CD14-positive monocyte (primary cell): ENCODE measurements around the gene DPH7. TPM values are rescaled to one million over a fixed set of nuclear protein-coding genes. Genes with fewer than 3 reads are reported as not detected.
A peak's percentile ranks its signal among the peaks of the same experiment; 100 is the strongest.

Experiments used
- DNase-seq, 3 donors: peaks; one replicate each; pipeline ENCODE4 v3.0.0-alpha.2; 2011 to 2022
- H2AFZ ChIP-seq: 2 replicates; pipeline ENCODE4 v1.6.0; 2012; ENCODE audit warnings: mild to moderate bottlenecking, low read depth, low read length, inconsistent platforms; ENCODE audit not compliant: insufficient read depth, poor library complexity, severe bottlenecking
- H3K27ac ChIP-seq, 2 donors: 1 replicate in 1 of 2; 2 replicates in 1 of 2; pipeline ENCODE4 v1.5.1; 2012 to 2013; ENCODE audit warnings: low read length in 2 of 2, control low read depth in 1 of 2, inconsistent platforms in 1 of 2, low read depth in 1 of 2, mild to moderate bottlenecking in 1 of 2
- H3K27me3 ChIP-seq, 2 donors: one replicate each; pipeline versions ENCODE4 v1.6.0 to v1.6.1; 2011 to 2013; ENCODE audit warnings: low read length in 2 of 2; ENCODE audit not compliant: control insufficient read depth in 2 of 2, insufficient read depth in 2 of 2
- H3K36me3 ChIP-seq, 2 donors: replicated peaks in 1 of 2; 1 replicate in 1 of 2; 2 replicates in 1 of 2; pipeline versions ENCODE4 v1.5.1 to v1.6.1; 2012 to 2013; ENCODE audit warnings: low read length in 2 of 2, control low read depth in 1 of 2, inconsistent platforms in 1 of 2, mild to moderate bottlenecking in 1 of 2; ENCODE audit not compliant: insufficient read depth in 2 of 2, control insufficient read depth in 1 of 2
- H3K4me1 ChIP-seq, 2 donors: 1 replicate in 1 of 2; 2 replicates in 1 of 2; pipeline versions ENCODE4 v1.5.1 to v1.6.1; 2012 to 2013; ENCODE audit warnings: low read length in 2 of 2, control low read depth in 1 of 2, inconsistent platforms in 1 of 2, mild to moderate bottlenecking in 1 of 2, moderate library complexity in 1 of 2; ENCODE audit not compliant: insufficient read depth in 2 of 2, control insufficient read depth in 1 of 2
- H3K4me2 ChIP-seq: replicated peaks from 2 replicates; pipeline ENCODE3; 2012; ENCODE audit warnings: low read length, moderate library complexity, mild to moderate bottlenecking; ENCODE audit not compliant: poor library complexity, severe bottlenecking; ENCODE audit errors: extremely low read depth
- H3K4me3 ChIP-seq, 3 experiments: fragments of 200-600 bp in 1 of 3; sonication (generic) in 1 of 3; replicated peaks in 1 of 3; 1 replicate in 2 of 3; 2 replicates in 1 of 3; pipeline ENCODE4 v1.5.1; 2011 to 2013; ENCODE audit warnings: low read length in 3 of 3, mild to moderate bottlenecking in 3 of 3, control low read depth in 2 of 3, low read depth in 2 of 3, inconsistent platforms in 1 of 3, moderate library complexity in 1 of 3
- H3K79me2 ChIP-seq: 2 replicates; pipeline ENCODE4 v1.6.0; 2012; ENCODE audit warnings: mild to moderate bottlenecking, control low read depth, inconsistent platforms, low read length, moderate library complexity; ENCODE audit not compliant: insufficient read depth
- H3K9ac ChIP-seq: 2 replicates; pipeline ENCODE4 v1.6.0; 2017; ENCODE audit warnings: low read length, mild to moderate bottlenecking; ENCODE audit not compliant: insufficient read depth, poor library complexity, severe bottlenecking
- H3K9me3 ChIP-seq, 2 donors: replicated peaks in 1 of 2; 1 replicate in 1 of 2; 2 replicates in 1 of 2; pipeline versions ENCODE4 v1.5.1 to v1.6.1; 2012 to 2013; ENCODE audit warnings: low read length in 2 of 2, control low read depth in 1 of 2; ENCODE audit not compliant: control insufficient read depth in 1 of 2, insufficient read depth in 1 of 2
- H4K20me1 ChIP-seq: 2 replicates; pipeline ENCODE4 v1.6.0; 2012; ENCODE audit warnings: mild to moderate bottlenecking, low read length, control low read depth, moderate library complexity; ENCODE audit not compliant: insufficient read depth
- H3K27ac Mint-ChIP-seq, 7 donors: one replicate each; pipeline ENCODE4 v1.8.0; 2020; ENCODE audit warnings: mild to moderate bottlenecking in 7 of 7, mixed read lengths in 7 of 7, moderate library complexity in 6 of 7, inconsistent platforms in 2 of 7
- H3K27me3 Mint-ChIP-seq, 3 donors: one replicate each; pipeline ENCODE4 v1.8.0; 2021 to 2022; ENCODE audit warnings: low read depth in 3 of 3, mild to moderate bottlenecking in 3 of 3, mixed read lengths in 3 of 3, moderate library complexity in 3 of 3, inconsistent platforms in 1 of 3
- H3K36me3 Mint-ChIP-seq, 2 donors: one replicate each; pipeline ENCODE4 v1.8.0; 2020; ENCODE audit warnings: mixed read lengths in 2 of 2, inconsistent platforms in 1 of 2, mild to moderate bottlenecking in 1 of 2
- H3K4me1 Mint-ChIP-seq: one replicate; pipeline ENCODE4 v1.8.0; 2020; ENCODE audit warnings: mild to moderate bottlenecking, mixed read lengths
- H3K4me3 Mint-ChIP-seq, 2 donors: one replicate each; pipeline ENCODE4 v1.8.0; 2020; ENCODE audit warnings: mild to moderate bottlenecking in 2 of 2, mixed read lengths in 2 of 2, moderate library complexity in 1 of 2
- H3K9me3 Mint-ChIP-seq, 7 donors: one replicate each; pipeline ENCODE4 v1.8.0; 2020 to 2022; ENCODE audit warnings: mixed read lengths in 7 of 7, mild to moderate bottlenecking in 6 of 7, moderate library complexity in 6 of 7, inconsistent platforms in 2 of 7
- CTCF ChIP-seq: fragments of 200-600 bp; IDR thresholded peaks from one replicate; pipeline ENCODE4 v1.8.0; 2022; ENCODE audit warnings: antibody characterized with exemption, mild to moderate bottlenecking
- WGBS: methylation state at CpG from one replicate; pipeline ENCODE4 v1.1.5; 2013; ENCODE audit warnings: missing lambda C conversion rate; ENCODE audit not compliant: insufficient coverage; 5-methylcytosine and 5-hydroxymethylcytosine counted together
- intact Hi-C, 2 donors: fragments of 100-400 bp; cut with micrococcal nuclease; formaldehyde crosslinking; loops; one replicate each; pipeline versions ENCODE4 v1.15.0 to v1.15.1; 2023
- polyA plus RNA-seq, 3 donors: library from polyadenylated mRNA; depleted of rRNA in 1 of 3; unstranded in 2 of 3; stranded (reverse) in 1 of 3; fragments of 300-500 nt in 2 of 3; fragments of >200 nt in 1 of 3; fragmentation: Illumina TruSeq in 2 of 3; gene quantifications; 1 replicate in 2 of 3; 2 replicates in 1 of 3; pipeline ENCODE4 v1.2.3, GENCODE V29; 2012 to 2021

The DPH7 gene
- polyA plus RNA-seq, 3 donors: 13.1 to 45.6 (median 14.2) TPM

GRCh38 chr9:137614631-137615386 lies 36.1 kb upstream of the DPH7 start:
- peaks cover 32 to 49% of the 10 kb centered on the region in 2 donors for H3K36me3 ChIP-seq
- Mint-ChIP-seq H3K9me3 (no peaks in the 10 kb centered on the region), H3K27me3 (no peaks in the 10 kb centered on the region), H3K4me3 (peak overlapping the region in 1 of 2 donors; percentile 4), H3K36me3 (peaks cover 17 to 36% of the 10 kb centered on the region in 2 donors), H3K4me1 (peaks cover 44% of the 10 kb centered on the region), H3K27ac (peak overlapping the region in 4 of 7 donors; percentile 25 to 57 (median 46))
- H4K20me1 ChIP-seq: peaks cover 80% of the 10 kb centered on the region
- WGBS: 95% methylated on average over 14 of the region's 25 CpGs
- peaks cover 41 to 56% of the 10 kb centered on the region in 2 donors for H3K4me1 ChIP-seq
- no peak overlapping the region for H3K9ac ChIP-seq
- H2AFZ ChIP-seq: no peak overlapping the region
- H3K79me2 ChIP-seq: peaks cover 90% of the 10 kb centered on the region
- H3K4me2 ChIP-seq: no peak overlapping the region
- no peak for TF ChIP-seq CTCF
- H3K4me3 ChIP-seq: no peak overlapping the region
- H3K9me3 ChIP-seq: no peaks in the 10 kb centered on the region
- intact Hi-C loops: loop anchor here (5.0 kb wide), 1 partner anchor 38 kb away; the partner anchor contains the start of gene DPH7 (in 2 of the 2)
- no peak for DNase-seq
- no peaks in the 10 kb centered on the region for H3K27me3 ChIP-seq
- H3K27ac ChIP-seq: peak overlapping the region in 1 of 2 donors; percentile 1

- Histone ChIP-seq H3K9me3 (no peaks in the 10 kb centered on the region), H3K36me3 (peaks cover 32 to 49% of the 10 kb centered on the region in 2 donors), H4K20me1 (peaks cover 84% of the 10 kb centered on the region), H3K27ac (peak overlapping the region in 1 of 2 donors; percentile 76), H2AFZ (no peak overlapping the region), H3K79me2 (peaks cover 93% of the 10 kb centered on the region), H3K4me1 (peaks cover 47 to 59% of the 10 kb centered on the region in 2 donors), H3K9ac (no peak overlapping the region), H3K4me3 (no peak overlapping the region), H3K4me2 (no peak overlapping the region), H3K27me3 (no peaks in the 10 kb centered on the region)
- intact Hi-C loops: no loop called here
- peak overlapping the region in 2 of 7 donors; percentile 73 to 79 for H3K27ac Mint-ChIP-seq
- H3K4me3 Mint-ChIP-seq: no peak overlapping the region
- H3K36me3 Mint-ChIP-seq: peaks cover 17 to 41% of the 10 kb centered on the region in 2 donors
- DNase-seq: no peak
- H3K27me3 Mint-ChIP-seq: no peaks in the 10 kb centered on the region
- no peaks in the 10 kb centered on the region for H3K9me3 Mint-ChIP-seq
- WGBS: 97% methylated on average over 26 of the region's 27 CpGs
- H3K4me1 Mint-ChIP-seq: peaks cover 49% of the 10 kb centered on the region
- no peak for TF ChIP-seq CTCF
Observed at GRCh38 chr9:137613738-137614523, 35.2 kb upstream of the DPH7 start.
